Measurements from ENCODE around the gene ARHGAP31. TPM values are rescaled to one million over a fixed set of nuclear protein-coding genes. Genes with fewer than 3 reads are reported as not detected.
"Not testable (repeated sequence)": the region's sequence is repeated elsewhere in the genome, so short reads cannot be mapped to it uniquely, and the experiment has no call there.

ARHGAP31 gene
- total and polyA plus RNA-seq, 5 experiments from 2014 or later: 0.32 to 2.3 (median 1.6) TPM

DNA sequence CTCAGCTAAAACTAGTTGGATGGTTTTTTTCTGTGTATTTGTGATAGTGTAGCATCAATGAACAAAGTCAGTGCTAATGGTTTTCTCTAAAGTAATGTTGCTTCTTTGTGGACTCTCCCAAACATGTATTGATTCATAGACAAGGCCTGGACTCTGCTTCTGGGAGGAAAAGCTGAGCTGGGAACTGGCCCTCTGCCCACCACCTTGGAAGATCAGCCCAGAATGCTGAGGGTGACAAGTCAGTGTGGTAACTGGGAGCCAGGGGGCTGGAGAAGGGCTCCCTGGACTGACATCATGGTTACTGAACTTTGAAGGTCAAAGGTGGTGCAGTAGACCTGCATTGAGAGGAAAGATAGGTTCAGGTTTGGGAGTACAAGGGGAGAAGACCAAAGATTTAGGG lies 3.0 kb downstream of the ARHGAP31 start:
- POLR2A ChIA-PET: no interaction called here

DNA sequence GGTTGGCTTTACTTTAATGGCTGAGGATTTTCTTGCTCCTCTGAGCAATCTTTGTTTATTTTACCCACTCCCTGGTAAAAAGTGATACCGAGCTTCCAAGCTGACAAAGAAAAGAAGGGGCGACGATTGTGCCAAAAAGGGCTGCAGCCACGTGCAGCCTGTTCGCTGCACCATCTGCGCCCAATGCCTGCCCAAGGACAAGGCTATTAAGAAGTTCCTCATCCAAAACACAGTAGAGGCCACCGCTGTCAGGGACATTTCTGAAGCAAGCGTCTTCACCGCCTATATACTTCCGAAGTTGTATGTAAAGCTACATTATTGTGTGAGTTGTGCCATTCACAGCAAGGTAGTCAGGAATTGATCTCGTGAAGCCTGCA lies 4.4 kb downstream of the ARHGAP31 start:
- POLR2A ChIA-PET: no interaction called here
- no peaks in the 10 kb centered on the region for H3K9me3 Mint-ChIP-seq
- peaks cover 15 to 64% (median 42%) of the 10 kb centered on the region in 4 donors for H3K4me1 Mint-ChIP-seq
- no peaks in the 10 kb centered on the region for H3K27me3 Mint-ChIP-seq
- H3K36me3 Mint-ChIP-seq: peaks cover 0 to 4% (median 2%) of the 10 kb centered on the region in 3 donors
- no peak for ATAC-seq
- no peak overlapping the region for H3K4me3 Mint-ChIP-seq
- H3K27ac Mint-ChIP-seq: no peak overlapping the region
- DNase-seq: no peak

More for the DNA sequence above, 3.0 kb downstream of the ARHGAP31 start:
- Mint-ChIP-seq H3K4me1 (peaks cover 25 to 66% (median 55%) of the 10 kb centered on the region in 4 donors), H3K4me3 (no peak overlapping the region), H3K27me3 (no peaks in the 10 kb centered on the region), H3K9me3 (no peaks in the 10 kb centered on the region), H3K27ac (peak overlapping the region in 8 of 10 donors; percentile 6 to 69 (median 44)), H3K36me3 (peaks cover 0 to 2% (median 0%) of the 10 kb centered on the region in 3 donors)
- DNase-seq (no peak), ATAC-seq (no peak)

DNA sequence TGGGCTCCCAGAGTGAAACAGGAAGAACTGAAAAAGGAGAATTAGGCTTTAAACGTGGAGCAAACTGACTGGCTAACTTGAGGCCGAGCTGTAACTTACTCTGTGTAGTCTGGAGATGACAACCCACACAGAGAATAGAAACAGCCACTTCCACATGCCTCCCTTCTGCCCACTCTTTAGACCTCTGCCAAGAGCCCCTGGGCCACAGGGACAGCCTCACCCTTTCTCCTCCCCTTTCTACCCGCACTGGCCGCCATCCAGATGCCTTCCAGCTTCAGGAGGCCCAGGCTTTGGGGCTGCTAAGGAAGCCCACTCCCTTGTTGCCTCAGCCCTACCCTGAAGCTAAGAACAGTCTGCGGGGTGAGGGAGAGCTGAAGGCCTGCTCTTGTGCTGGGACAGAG lies 6.8 kb downstream of the ARHGAP31 start:
- H3K36me3 Mint-ChIP-seq: peaks cover 0 to 4% (median 2%) of the 10 kb centered on the region in 3 donors
- H3K9me3 Mint-ChIP-seq: no peaks in the 10 kb centered on the region
- peaks cover 10 to 51% (median 28%) of the 10 kb centered on the region in 4 donors for H3K4me1 Mint-ChIP-seq
- ATAC-seq (no peak), DNase-seq (no peak)
- no peaks in the 10 kb centered on the region for H3K27me3 Mint-ChIP-seq
- H3K4me3 Mint-ChIP-seq: no peak overlapping the region
- POLR2A ChIA-PET: no interaction called here
- peak overlapping the region in 1 of 10 donors; percentile 32 for H3K27ac Mint-ChIP-seq

DNA sequence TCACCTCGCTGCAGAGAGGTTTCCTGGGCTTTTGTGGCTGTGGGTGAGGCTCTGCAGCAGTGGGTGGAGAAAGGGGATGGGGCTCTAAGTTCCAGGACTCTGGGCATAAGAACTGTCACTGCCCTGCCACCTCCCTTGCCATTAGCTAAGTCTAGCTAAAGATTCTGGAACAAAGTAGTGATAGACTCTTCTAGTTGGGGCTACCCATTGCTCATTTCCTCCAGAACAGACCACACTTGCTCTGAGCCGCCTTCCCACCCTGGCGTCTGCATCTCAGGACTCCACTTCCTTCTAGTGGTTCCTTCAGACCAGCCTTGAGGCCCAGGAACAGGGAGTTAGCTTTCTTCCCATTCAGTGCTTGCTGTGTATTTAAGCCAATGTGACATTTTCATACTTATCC lies 7.5 kb downstream of the ARHGAP31 start:
- ATAC-seq (no peak), DNase-seq (no peak)
- Mint-ChIP-seq H3K4me1 (peaks cover 10 to 45% (median 23%) of the 10 kb centered on the region in 4 donors), H3K27me3 (no peaks in the 10 kb centered on the region), H3K4me3 (no peak overlapping the region), H3K27ac (peak overlapping the region in 3 of 10 donors; percentile 20 to 50 (median 22)), H3K9me3 (no peaks in the 10 kb centered on the region), H3K36me3 (peaks cover 0 to 4% (median 2%) of the 10 kb centered on the region in 3 donors)
- POLR2A ChIA-PET: no interaction called here

DNA sequence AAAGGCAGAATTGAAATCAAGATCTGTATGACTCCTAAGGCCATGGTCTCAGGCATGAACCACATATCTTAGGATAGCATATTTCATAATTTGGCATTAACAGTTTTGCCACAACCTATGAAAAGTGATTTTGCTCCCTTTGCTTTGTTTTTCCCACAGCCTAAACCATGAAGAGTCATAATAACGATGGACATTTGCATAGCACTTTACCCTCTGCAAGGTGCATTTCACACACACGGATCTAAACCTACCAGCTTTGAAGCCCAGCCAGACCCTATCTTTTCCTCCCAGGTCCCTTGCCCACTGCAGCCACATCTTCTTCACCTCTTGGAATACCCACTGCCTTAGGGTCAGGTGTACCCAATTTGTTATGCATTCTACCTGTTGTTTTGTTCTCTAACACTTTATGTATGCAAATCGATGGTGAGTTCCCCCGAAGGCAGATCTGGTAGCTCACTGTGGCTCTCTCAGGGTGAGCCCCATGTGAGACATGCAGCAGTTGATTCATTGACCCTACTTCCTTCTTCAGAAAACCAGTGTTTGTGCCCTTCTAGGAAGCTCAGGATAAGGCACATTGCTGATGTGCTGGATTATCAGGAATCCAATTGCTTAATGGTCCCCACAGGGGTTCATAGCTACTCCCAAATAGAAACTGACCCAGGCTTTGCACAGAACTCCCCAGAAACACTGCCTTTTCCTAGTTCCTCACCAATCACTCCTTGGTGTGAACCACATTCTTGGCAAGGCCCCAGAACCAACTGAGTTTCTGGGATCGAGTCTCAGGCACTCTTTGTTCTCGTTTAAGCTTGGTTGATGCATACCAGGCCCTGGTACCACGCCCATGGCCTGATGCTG lies 8.7 kb downstream of the ARHGAP31 start:
- DNase-seq (no peak), ATAC-seq (no peak)
- H3K27me3 Mint-ChIP-seq: no peaks in the 10 kb centered on the region
- H3K36me3 Mint-ChIP-seq: peaks cover 0 to 4% (median 0%) of the 10 kb centered on the region in 3 donors
- no peak overlapping the region for H3K27ac Mint-ChIP-seq
- H3K4me1 Mint-ChIP-seq: peaks cover 5 to 34% (median 11%) of the 10 kb centered on the region in 4 donors
- no peak overlapping the region for H3K4me3 Mint-ChIP-seq
- POLR2A ChIA-PET: interaction anchor here (1.6 kb wide), 1 partner anchor 9 kb away, joined by 3 read pairs; the partner anchor contains the start of gene ARHGAP31
- H3K9me3 Mint-ChIP-seq: no peaks in the 10 kb centered on the region

DNA sequence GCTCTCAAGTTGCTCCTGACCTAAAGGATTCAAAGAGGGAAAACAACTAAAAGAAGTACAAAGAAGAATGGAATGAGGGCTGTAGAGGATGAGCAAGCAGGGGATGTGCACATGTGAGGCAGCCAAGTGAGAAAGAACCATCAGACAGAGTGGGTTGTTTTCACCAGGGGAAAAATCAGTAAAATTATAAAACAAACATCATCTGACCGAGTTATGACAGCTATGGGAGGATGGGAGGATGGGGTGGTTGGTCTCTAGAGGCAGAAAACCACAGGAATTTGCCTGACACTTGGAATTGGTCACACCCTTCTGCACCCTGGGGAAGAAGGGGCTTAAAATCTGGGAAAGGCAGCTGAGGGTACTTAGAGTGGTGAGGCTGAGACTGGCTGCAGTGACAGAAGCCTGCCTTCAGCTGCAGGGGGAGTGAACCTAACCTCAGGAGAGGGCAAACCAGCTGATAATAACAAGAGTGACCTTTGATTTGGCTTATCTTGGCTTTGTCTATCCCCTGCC lies 10.1 kb downstream of the ARHGAP31 start:
- peaks cover 0 to 26% (median 4%) of the 10 kb centered on the region in 4 donors for H3K4me1 Mint-ChIP-seq
- DNase-seq (no peak), ATAC-seq (no peak)
- POLR2A ChIA-PET: interaction anchor here (1.6 kb wide), 1 partner anchor 10 kb away, joined by 3 read pairs; the partner anchor contains the start of gene ARHGAP31
- no peak overlapping the region for H3K4me3 Mint-ChIP-seq
- no peaks in the 10 kb centered on the region for H3K27me3 Mint-ChIP-seq
- H3K36me3 Mint-ChIP-seq: peaks cover 0 to 4% (median 0%) of the 10 kb centered on the region in 3 donors
- H3K27ac Mint-ChIP-seq: no peak overlapping the region
- no peaks in the 10 kb centered on the region for H3K9me3 Mint-ChIP-seq

DNA sequence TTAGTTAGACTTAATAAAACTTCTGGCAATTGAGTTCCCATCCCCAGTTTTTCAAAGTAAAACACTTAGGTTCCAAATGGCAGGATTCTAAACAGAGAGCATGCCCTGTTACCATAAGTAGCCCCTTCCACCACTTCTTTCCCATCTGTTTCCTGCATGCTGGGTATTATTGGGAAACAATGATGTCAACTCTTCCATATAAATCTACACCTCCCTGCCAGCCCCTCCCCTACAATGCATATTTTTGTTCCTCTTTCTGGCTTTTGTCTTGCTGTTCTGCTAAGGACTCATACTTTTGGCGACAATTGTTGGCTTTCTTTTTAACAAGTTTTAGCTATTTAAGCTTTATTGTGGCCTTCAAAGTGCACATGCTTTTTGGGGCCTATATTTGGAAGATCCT lies 11.1 kb downstream of the ARHGAP31 start:
- Mint-ChIP-seq H3K4me1 (peaks cover 0 to 26% (median 4%) of the 10 kb centered on the region in 4 donors), H3K9me3 (no peaks in the 10 kb centered on the region), H3K36me3 (peaks cover 0 to 4% (median 0%) of the 10 kb centered on the region in 3 donors), H3K27ac (no peak overlapping the region), H3K27me3 (no peaks in the 10 kb centered on the region), H3K4me3 (no peak overlapping the region)
- ATAC-seq (no peak), DNase-seq (no peak)
- POLR2A ChIA-PET: no interaction called here

DNA sequence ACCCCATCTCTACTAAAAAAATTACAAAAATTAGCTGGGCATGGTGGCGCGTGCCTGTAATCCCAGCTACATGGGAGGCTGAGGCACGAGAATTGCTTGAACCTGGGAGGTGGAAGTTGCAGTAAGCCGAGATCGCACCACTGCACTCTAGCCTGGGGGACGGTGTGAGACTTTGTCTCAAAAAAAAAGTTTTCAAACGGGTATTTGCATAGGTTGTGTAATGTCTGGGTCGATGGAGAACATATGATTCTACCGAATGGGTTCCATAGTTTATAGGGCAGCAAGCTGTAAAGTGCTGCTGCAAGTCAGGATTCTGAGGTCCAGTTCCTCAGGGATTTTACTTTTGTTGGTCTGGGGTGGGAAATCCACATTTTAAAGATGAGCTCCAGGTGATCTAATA lies 12.2 kb downstream of the ARHGAP31 start:
- H3K27ac Mint-ChIP-seq, H3K27me3 Mint-ChIP-seq, H3K36me3 Mint-ChIP-seq, DNase-seq, H3K4me3 Mint-ChIP-seq, H3K9me3 Mint-ChIP-seq, POLR2A ChIA-PET, ATAC-seq: not testable (repeated sequence)
- peaks cover 0 to 22% (median 6%) of the 10 kb centered on the region in 4 donors for H3K4me1 Mint-ChIP-seq

DNA sequence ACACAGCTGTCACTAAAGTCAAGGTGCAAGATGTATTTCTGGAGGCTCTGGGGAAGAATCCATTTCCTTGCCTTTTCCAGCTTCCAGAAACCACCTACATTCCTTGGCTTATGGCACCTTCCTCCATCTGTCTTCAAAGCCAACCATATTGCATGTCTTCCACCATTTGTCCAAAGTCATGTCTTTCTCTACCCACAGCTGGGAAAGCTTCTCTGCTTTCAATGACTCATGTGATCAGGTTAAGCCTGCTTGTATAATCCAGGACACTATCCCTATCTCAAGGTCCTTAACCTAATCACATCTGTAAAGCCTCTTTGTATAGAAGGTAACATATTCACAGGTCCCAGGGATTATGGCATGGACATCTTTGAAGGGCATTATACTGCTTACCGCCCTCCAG lies 14.2 kb downstream of the ARHGAP31 start:
- POLR2A ChIA-PET: no interaction called here
- Mint-ChIP-seq H3K36me3 (peaks cover 0 to 2% (median 0%) of the 10 kb centered on the region in 3 donors), H3K27ac (no peak overlapping the region), H3K4me1 (peaks cover 0 to 10% (median 6%) of the 10 kb centered on the region in 4 donors), H3K4me3 (no peak overlapping the region), H3K27me3 (no peaks in the 10 kb centered on the region), H3K9me3 (no peaks in the 10 kb centered on the region)
- ATAC-seq (no peak), DNase-seq (no peak)

DNA sequence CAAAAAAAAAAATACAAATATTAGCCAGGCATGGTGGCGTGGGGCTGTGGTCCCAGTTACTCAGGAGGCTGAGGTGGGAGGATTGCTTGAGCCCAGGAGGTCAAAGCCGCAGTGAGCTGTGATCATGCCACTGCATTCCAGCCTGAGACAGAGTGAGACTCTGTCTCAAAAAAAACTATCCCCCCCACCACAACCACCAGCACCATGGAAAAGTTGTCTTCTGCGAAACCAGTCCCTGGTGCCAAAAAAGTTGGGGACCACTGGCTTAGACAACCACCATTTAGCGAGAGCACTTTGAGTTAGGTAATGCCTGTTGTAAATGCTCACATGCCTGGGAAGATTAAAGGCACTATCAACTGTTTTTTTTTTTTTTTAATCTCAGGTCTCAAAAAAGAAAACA lies 15.4 kb downstream of the ARHGAP31 start:
- H3K27me3 Mint-ChIP-seq: no peaks in the 10 kb centered on the region
- DNase-seq (no peak), ATAC-seq (no peak)
- no peaks in the 10 kb centered on the region for H3K9me3 Mint-ChIP-seq
- H3K36me3 Mint-ChIP-seq: peaks cover 0 to 2% (median 0%) of the 10 kb centered on the region in 3 donors
- no peak overlapping the region for H3K27ac Mint-ChIP-seq
- POLR2A ChIA-PET: no interaction called here
- no peak overlapping the region for H3K4me3 Mint-ChIP-seq
- H3K4me1 Mint-ChIP-seq: peaks cover 0 to 10% (median 8%) of the 10 kb centered on the region in 4 donors

DNA sequence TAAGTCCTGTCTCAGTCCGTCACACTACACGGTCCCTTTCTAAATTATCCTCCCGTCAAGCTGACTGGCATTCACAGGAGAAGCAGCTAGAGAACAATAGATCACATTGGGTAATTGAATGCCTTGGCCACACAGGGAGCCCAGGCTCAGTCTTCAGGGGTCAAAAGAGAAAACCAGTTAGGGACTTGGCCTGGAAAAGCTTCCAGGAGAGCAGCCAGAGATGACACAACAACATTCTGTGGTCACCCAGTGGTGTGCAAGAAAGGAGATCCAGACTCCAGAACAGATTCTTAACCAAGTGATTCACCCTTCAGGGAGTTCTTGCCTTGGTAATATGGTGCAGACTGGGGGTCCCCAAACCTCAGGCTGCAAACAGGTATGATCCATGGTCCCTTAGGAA lies 15.9 kb downstream of the ARHGAP31 start:
- no peak overlapping the region for H3K4me3 Mint-ChIP-seq
- ATAC-seq: no peak
- no peaks in the 10 kb centered on the region for H3K27me3 Mint-ChIP-seq
- peaks cover 0 to 2% (median 0%) of the 10 kb centered on the region in 3 donors for H3K36me3 Mint-ChIP-seq
- POLR2A ChIA-PET: no interaction called here
- H3K9me3 Mint-ChIP-seq: no peaks in the 10 kb centered on the region
- no peak overlapping the region for H3K27ac Mint-ChIP-seq
- DNase-seq: no peak
- H3K4me1 Mint-ChIP-seq: peaks cover 0 to 10% (median 8%) of the 10 kb centered on the region in 4 donors

DNA sequence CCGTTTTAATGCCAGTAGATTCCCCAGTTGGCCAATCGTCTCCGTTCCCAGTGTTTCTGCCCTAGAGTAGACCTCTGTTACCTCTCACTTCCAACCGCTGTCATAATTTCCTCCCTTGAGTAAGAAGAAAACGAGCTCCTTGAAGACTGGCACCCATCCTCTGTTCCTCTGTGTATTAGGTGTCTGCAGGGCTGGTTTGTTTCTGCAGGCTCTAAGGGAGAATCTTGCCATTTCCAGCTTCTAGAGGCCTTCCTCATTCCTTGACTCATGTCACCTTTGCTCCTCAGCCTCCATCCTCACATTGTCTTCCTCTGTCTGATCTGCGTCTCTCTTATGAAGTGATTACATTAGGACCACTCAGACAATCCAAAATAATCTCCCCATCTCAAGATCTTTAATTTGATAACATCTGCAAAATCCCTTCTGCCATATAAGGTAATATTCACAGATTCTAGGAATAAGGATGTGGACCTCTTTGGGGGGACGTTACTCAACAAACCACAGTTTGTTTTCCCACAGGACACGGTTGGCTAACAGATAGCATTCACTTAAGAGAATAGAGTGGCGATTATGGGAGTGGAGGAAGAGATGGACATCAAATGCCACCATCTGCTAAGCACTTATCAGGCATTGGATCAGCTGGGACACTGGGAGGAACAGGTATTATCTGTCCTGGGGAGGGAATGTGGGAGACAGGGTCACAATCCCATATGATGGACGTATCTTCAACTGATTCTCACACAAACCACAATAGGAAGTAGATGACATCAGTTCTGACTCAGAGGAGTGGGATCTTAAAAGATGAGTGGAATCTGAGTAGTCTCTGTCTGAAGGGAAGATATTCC lies 17.1 kb downstream of the ARHGAP31 start:
- H3K27me3 Mint-ChIP-seq: no peaks in the 10 kb centered on the region
- H3K36me3 Mint-ChIP-seq: peaks cover 0 to 2% (median 0%) of the 10 kb centered on the region in 3 donors
- POLR2A ChIA-PET: no interaction called here
- H3K4me3 Mint-ChIP-seq: no peak overlapping the region
- peaks cover 0 to 11% (median 7%) of the 10 kb centered on the region in 4 donors for H3K4me1 Mint-ChIP-seq
- no peak for DNase-seq
- H3K27ac Mint-ChIP-seq: no peak overlapping the region
- no peaks in the 10 kb centered on the region for H3K9me3 Mint-ChIP-seq
- no peak for ATAC-seq

Data from naive thymus-derived CD8-positive, alpha-beta T cell (primary cell).